GM10266 (cell line): Measurements from ENCODE around the gene GSTO2.
"Not testable (repeated sequence)": the region's sequence is repeated elsewhere in the genome, so short reads cannot be mapped to it uniquely, and the experiment has no call there.

Experiments
- DNase-seq: peaks from one replicate; pipeline ENCODE4 v3.0.0; 2012; ENCODE audit errors: extremely low spot score
- TF ChIP-seq, protein P1 (sequence below): IDR thresholded peaks from 2 replicates; pipeline ENCODE4 v1.5.1; 2012; ENCODE audit warnings: mild to moderate bottlenecking, low read depth; ENCODE audit not compliant: control insufficient read depth, insufficient read depth; ENCODE audit errors: missing control alignments

Gene GSTO2

DNA sequence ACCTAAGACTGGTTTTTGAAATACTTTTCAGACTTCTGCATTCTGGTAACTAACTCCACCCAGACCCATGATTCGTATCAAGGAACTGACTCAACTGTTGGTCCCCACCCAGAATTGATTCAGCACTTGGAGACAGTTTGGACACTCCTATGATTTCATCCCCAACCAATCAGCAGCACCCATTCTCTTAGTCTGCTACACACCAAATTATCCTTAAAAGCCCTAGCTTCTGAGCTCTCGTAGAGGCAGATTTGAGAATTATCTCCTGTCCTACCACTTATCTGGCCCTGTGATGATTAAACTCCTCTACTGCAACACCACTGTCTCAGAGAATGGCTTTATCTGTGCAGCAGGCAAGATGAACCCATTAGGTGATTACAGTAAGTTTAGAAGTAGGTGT lies 22.0 kb upstream of the GSTO2 start:
- TF ChIP-seq, protein P1, sequence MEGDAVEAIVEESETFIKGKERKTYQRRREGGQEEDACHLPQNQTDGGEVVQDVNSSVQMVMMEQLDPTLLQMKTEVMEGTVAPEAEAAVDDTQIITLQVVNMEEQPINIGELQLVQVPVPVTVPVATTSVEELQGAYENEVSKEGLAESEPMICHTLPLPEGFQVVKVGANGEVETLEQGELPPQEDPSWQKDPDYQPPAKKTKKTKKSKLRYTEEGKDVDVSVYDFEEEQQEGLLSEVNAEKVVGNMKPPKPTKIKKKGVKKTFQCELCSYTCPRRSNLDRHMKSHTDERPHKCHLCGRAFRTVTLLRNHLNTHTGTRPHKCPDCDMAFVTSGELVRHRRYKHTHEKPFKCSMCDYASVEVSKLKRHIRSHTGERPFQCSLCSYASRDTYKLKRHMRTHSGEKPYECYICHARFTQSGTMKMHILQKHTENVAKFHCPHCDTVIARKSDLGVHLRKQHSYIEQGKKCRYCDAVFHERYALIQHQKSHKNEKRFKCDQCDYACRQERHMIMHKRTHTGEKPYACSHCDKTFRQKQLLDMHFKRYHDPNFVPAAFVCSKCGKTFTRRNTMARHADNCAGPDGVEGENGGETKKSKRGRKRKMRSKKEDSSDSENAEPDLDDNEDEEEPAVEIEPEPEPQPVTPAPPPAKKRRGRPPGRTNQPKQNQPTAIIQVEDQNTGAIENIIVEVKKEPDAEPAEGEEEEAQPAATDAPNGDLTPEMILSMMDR = no peak
- no peak for DNase-seq

DNA sequence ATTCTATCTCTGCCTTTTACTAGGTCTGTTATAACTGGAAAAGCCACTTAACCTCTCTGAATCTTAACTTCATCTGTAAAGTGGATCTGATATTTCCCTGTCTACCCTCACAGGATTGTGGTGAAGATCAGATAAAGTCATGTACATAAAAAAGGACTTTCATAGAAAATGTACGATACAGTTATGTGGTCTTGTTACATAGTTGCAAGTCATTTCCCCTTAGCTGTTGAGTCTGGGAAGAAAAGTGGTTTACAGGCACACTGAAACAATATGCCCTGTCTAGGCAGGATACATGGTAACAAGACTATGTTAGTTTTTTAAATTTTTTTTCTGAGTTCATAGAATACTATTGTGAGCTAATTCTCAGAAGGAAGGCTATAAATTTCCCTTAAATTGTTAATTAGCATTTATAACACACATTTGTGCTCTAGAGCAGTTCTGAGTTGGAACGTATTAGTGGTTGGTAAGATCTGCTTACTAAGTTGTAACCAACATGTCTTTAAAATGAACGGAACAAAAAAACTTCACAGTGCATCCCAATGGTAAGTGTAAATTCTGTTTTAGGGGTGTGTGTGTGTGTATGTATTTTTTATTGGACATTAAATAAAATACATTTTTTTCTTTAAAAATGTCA lies 21.4 kb upstream of the GSTO2 start:
- TF ChIP-seq, protein P1 = no peak
- no peak for DNase-seq

- not testable (repeated sequence) for DNase-seq
Observed at GRCh38 chr10:104248931-104249330, 20.1 kb upstream of the GSTO2 start.

- DNase-seq = no peak
- TF ChIP-seq, protein P1 = no peak
Observed at GRCh38 chr10:104250371-104250770, 18.6 kb upstream of the GSTO2 start.

- no peak for DNase-seq
- TF ChIP-seq, protein P1 = no peak
Observed at GRCh38 chr10:104251443-104251842, 17.5 kb upstream of the GSTO2 start.

DNA sequence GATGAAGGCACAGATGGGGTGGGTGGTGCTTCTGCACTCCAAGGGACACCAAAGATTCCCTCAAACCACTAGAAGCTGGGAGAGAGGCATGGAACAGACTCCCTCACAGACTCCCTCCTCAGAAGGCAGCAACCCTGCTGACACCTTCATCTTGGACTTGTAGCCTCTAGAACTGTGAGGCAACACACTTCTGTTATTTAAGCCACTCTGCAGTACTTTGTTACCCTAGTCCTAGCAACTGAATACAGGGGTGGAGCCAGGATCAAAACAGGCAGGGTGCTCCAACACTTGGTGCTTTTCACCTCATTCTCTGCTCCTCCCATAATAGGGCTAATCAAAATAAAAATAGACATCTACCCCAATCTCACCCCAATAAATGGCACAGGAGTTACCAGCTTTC lies 16.6 kb upstream of the GSTO2 start:
- TF ChIP-seq, protein P1 = no peak

GRCh38 chr10:104253106-104253505 lies 15.9 kb upstream of the GSTO2 start:
- no peak for DNase-seq
- TF ChIP-seq, protein P1 = no peak

More for the DNA sequence above, 16.6 kb upstream of the GSTO2 start:
- no peak for DNase-seq
